Measurements from ENCODE around the gene AHNAK.
"Not testable (repeated sequence)": the region's sequence is repeated elsewhere in the genome, so short reads cannot be mapped to it uniquely, and the experiment has no call there.

Gene AHNAK

DNA sequence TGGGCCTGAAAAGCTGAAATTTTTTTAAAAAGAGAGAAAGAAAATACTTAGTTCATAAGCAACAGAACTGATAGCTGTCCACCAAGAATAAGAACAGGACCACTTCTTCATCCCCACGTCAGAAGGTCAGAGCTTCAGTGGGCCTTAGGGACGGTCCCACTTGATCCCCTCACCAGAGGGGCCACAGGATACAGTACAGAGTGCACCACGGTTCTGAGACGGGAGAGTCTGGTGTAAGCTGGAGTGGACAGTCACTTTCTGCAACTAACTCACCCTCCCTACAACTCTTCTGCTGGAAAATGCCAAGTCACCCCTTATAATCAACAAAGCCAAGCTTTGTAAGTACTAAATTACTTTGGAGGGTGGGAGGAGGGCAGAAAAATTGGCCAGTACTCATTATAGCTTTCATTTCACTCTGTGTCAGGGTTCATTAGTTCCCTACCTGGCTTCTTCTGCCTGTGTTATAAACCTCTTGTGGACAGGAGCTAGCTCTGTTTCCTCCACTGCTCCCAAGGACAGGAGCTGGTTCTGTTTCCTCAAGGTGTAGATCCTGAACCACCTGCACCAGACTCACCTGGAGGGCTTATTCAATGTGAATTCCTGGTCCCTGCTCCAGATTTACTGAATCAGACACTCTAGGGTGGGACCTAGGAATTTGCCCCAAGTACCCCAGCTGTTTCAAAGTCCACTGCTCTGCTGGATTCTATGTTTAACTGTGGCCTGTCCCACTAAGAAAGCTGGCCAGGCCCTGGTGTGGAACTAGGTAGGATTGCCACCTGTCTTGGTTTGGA lies 88.2 kb downstream of the AHNAK start:
- no peak for DNase-seq

DNA sequence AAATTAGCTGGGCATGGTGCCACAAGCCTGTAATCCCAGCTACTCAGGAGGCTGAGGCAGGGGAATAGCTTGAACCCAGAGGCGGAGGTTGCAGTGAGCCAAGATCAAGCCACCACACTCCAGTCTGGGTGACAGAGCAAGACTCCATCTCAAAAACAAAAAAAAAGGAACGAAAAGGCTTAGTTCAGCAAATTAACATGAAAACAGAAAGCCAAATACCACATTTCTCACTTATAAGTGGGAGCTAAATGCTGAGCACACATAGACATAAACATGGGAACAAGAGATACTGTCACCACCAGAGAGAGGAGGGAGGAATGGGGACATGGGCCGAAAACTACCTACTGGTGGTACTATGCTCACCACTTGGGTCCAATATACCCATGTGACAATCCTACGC lies 89.1 kb downstream of the AHNAK start:
- DNase-seq, result no peak

DNA sequence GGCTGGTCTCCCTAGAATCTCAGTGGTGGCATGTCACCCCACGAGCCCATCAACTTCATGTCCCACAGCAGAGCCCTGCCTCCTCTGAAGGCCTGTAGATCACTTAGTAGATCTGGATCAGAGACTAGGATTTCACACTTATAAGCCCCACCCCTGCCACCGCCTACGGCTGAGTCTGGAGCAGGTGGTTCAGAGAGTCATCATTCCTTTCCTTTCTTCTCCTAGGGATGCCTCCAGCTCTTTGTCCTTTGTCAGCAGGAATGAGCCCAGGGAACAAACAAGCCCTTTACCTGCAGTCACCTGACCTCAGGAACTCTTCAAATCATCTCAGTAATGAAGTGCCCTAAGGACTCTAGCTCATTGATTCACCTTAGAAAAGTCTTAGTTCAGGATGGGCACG lies 90.0 kb downstream of the AHNAK start:
- no peak for DNase-seq

DNA sequence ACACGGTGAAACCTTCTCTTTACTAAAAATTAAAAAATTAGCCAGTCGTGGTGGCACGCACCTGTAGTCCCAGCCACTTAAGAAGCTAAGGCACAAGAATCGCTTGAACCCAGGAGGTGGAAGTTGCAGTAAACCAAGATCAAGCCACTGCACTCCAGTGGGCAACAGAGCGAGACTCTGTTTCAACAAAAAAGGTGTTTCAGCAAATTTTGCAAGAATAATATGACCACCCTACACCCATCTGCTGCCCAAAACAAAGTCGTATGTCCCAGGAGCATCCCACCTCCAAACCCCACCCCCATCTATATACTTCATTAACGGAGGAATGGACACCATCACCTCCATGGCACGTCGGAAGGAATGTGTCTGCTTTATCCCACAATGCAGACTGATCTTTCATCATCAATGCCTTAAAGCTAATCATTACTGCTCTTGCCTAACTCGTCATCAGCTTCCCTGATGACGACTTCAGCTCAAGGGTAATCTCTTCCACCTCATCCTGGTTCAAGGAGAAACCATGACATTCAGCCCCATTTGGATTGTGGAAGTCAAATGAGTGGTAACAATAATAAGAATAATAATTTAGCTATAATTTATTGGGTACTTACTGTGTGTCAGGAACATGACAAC lies 93.7 kb downstream of the AHNAK start:
- DNase-seq, result no peak

DNA sequence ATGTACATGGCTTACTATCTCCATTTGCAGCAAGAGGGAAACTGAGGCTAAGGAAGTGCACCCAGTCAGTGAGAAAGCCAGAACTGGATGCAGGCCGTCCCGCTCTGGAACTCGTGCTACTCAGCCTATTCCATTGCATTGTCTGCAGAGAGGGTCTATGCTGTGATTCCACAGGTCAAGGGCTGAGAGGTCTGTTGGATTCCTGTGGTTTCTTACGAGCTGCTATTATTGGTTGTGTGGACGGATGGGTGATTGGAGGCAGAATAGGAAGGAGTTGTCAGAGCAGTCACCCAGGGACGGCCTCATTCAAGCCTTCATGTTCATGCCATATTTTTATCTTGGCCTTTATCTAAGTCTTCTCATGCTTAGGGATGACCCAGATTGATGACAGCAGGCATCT lies 94.3 kb downstream of the AHNAK start:
- DNase-seq, result no peak

DNA sequence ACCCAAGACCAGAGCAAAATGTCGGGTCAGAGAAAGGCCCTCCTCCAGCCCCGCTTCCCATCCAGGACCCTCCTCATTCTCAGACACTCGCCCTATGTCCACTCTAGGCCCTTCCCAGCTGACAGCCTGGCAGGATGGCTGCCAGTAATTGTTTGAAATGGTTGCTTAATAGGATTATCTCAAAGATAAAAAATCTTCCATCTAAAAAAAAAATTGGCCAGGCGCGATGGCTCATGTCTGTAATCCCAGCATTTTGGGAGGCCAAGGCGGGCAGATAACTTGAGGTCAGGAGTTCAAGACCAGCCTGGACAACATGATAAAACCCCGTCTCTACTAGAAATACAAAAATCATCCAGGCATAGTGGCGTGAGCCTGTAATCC lies 95.4 kb downstream of the AHNAK start:
- DNase-seq, result no peak

DNA sequence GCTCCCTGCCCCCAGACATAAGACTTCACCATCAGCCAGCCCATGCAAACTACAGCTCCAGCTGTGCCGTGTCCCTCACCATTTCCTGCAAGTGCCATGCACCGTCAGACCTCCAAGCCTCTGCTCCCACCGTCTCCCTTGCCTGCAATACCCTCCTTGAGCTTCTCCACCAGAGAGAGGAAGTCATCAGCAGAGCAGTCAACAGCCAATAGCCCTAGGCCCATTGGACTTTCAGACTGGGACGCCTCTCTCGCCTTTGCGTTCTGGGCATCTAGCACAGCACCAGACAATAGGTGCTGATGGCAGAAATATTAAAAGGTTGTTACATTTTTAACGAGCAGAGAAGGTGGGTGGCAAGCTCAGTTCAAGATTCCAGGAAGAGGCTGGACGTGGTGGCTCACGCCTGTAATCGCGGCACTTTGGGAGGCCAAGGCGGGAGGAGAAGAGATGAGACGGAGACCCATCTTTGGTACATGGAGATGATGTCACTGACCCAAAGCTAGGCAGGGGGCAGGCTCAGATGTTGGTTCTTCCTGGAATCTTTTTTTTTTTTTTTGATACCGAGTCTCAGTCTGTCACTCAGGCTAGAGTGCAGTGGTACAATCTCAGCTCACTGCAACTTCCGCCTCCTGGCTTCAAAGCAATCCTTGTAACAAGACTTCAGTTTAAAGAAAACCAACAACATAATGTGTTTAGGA lies 95.9 kb downstream of the AHNAK start:
- DNase-seq, result no peak

DNA sequence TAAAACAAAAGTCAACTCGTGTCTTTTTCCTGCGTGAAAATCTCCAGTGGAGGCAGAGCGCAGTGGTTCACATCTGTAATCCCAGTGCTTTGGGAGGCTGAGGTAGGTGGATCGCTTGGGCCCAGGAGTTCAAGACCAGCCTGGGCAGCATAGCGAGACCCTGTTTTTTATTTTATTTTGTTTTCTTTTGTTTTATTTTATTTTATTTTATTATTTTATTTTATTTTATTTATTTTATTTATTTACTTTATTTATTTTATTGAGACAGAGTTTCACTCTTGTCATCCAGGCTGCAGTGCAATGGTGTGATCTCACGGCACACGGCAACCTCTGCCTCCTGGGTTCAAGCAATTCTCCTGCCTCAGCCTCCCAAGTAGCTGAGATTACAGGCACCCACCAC lies 96.7 kb downstream of the AHNAK start:
- not testable (repeated sequence) for DNase-seq

DNA sequence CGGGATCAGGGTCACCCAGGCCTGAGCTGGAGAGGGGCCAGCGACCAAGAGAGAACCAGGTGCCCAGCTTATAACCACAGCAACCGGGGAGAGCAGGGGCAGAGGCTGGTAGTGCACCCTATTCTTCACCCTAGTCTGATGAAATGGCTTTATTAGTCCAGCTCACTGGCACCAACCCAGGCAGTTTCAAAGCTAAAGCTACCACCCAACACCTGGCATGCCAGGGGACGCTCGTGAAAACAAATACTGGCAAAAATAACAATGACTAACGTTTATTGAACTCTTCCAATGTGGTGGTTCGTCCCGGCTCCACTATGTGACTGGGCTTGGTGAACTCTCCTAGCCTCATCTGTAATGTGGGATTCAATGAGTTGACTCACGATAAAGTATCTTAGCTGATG lies 97.2 kb downstream of the AHNAK start:
- DNase-seq, result no peak

DNA sequence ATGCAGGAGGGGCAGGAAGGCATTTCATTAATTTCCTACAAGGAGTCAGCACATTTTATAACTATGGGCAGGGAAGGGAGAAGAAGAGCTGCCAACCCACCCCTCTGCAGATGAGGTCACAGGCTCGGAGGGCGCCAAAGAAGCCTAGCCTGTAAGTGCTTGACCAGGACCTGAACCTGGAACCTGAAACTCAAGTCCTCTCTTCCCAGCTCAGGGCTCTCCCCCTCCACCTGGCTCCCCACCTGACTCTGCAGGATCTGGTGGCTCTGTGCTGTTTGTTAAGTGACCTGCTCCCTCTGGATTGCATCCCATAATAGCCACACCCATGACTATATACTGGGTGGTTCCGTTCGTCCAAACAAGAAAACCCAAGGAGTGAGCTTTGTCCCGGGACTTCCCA lies 100.5 kb downstream of the AHNAK start:
- DNase-seq, result no peak

DNA sequence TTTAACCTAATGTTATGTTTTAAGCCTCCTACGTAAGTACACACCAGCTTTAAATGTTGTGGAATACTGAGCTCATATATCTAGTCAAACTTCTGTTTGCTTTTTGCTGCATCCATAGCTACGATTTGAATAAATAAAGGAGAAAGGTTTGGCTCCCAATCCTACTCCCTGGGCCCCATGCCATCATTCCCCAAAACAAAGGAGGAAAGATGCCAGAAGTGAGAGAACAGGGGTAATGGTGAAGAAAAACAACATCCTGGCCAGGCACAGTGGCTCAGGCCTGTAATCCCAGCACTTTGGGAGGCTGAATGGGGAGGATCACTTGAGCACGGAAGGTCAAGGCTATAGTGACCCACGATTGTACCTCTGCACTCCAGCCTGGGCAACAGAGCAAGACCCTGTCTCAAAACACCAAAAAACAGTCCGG lies 101.3 kb downstream of the AHNAK start:
- no peak for DNase-seq

DNA sequence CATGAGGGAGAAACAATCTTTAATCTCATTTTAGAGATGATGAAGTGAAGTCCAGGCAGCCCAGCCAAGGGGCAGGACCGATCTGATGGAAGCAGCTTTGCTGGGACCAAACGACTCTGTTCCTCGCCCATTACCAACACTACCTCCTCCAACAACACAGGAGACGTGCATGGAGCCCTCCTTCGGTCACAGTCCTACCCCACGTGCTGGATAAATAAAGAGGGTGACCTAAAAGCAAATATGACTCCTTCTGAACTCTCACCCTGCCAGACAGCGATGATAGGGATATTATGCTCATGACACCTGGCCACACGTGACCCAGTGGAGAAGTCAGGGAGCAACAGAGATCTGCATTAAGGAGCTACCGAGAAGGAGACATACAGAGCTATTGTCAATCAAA lies 101.8 kb downstream of the AHNAK start:
- DNase-seq, result no peak

DNA sequence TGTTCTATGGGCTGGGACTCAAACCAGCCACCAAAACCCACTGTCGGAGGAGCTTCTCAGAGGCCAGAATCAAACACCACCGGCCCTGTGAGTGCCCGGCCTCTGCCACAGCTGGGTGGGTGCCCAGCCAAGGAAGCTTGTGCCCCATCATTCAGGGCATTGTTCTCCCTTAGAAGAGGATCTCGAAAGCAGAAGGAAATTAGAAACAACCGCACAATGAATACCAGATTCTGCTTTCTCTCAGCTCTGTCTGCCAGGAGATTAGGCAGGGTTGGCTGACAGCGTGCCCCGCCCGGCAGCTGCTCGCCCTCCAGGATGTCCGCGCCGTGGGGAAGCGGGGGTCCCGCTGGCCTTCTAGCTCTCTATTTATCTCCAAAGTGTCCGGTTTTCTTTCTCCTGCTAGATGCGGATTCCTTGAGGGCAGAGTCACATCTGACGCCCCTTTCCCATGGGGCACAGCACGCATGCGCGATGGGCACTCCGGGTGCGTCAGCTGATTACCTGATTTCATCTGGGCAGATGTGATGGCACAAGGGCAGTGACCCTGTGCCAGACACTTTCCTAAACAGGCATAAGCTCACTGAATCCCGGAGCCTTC lies 102.3 kb downstream of the AHNAK start:
- DNase-seq, result peak; percentile 68

DNA sequence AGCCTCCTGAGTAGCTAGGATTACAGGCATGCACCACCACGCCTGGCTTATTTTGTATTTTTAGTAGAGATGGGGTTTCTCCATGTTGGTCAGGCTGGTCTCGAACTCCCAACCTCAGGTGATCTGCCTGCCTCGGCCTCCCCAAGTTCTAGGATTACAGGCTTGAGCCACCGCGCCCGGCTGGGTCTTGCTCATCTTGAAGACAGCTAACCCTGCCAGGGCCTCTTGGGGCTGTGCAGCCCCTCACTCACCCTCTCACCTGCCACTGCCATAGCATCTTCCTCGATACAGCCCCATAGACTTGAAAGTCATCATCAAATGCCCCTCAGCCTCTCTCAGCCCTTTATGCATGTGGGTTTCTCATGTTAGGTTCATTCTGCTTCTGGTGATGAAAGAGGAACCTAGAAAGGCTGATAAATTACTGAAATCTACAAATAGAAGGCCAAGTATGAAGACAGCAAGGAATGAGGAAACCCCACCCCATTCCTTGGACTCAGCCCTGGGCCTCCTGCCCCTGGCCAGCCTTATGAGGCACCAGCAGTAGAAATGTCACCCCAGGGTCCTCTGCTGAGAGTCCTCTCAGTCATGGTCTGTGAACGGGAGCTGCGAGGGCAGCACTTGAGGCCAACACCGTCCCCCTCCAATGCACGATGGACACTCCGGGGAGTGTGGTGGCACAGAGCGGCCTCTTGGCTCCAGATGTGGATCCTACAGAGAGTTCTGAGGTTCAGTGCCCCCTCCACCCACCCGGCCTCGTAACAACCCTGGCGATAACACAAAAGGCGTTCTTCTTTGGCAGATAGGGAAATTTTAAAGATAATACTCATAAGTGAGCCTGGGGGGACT lies 103.0 kb downstream of the AHNAK start:
- DNase-seq, result peak; percentile 51

DNA sequence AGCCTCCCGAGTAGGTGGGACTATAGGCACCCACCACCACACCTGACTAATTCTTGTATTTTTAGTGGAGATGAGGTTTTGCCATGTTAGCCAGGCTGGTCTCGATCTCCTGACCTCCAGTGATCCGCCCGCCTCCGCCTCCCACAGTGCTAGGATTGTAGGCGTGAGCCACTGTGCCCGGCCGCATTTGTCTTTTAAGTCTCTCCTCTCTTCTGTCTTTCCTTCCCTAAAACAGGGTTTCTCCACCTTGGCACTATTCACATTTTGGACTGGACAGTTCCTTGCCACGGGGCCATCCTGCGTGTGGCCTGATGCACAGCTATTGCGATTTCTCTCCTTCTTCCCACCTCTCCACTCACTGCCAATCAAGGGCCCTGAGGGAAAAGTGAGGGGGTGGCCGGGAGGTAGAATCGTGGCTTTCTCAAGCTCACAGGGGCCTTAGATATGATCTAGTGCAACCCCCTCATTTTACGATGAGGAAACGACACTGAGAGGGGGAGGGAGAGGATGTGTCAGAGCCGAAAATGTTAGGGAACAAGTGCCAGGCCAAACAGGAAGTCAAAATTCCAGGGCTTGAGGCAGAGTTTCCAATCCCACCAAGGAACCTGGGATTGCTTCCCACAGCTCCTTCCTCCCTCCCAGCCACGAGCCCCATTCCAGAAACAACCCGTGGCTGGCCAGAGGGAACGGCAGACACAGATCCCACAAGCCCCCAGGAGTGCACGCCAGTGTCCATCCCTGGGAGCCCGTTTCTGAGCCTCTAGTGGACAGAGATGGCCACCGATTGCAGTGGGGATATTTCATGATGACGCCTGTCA lies 106.6 kb downstream of the AHNAK start:
- DNase-seq, result peak; percentile 71

DNA sequence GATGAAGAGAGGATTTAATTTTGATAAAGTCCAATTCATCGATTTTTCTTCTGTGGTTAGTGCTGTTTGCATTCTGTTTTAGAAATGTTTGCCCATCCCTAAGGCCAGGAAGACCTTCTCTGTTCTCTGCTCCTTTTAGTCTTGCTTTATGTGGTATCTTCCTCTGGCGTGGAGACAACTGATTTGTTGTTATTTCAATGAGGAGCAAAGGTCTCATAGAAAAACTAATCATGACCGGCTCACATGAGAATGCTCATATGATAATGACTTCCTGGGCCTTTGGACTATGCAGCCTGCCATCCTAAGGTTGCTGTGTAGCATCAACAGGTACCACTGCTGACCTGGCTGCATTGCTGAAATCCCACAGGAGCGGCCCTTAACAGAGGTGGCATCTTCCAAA lies 108.0 kb downstream of the AHNAK start:
- DNase-seq, result no peak

DNA sequence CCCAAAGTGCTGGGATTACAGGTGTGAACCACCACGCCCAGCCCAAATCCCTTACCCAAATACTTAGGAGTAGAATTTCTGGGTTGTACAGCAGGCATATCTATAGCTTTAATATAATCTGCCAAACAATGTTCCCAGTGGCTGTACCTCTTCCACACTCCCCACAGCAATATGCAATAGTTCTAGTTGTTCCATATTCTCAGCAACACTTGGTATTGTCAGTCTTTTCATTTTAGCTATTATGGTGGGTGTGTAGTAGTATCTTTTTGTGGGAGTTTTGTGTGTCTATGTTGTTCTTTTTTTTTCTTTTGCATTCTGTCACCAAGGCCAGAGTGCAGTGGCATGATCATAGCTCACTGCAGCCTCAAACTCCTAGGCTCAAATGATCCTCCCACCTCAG lies 109.0 kb downstream of the AHNAK start:
- no peak for DNase-seq

DNA sequence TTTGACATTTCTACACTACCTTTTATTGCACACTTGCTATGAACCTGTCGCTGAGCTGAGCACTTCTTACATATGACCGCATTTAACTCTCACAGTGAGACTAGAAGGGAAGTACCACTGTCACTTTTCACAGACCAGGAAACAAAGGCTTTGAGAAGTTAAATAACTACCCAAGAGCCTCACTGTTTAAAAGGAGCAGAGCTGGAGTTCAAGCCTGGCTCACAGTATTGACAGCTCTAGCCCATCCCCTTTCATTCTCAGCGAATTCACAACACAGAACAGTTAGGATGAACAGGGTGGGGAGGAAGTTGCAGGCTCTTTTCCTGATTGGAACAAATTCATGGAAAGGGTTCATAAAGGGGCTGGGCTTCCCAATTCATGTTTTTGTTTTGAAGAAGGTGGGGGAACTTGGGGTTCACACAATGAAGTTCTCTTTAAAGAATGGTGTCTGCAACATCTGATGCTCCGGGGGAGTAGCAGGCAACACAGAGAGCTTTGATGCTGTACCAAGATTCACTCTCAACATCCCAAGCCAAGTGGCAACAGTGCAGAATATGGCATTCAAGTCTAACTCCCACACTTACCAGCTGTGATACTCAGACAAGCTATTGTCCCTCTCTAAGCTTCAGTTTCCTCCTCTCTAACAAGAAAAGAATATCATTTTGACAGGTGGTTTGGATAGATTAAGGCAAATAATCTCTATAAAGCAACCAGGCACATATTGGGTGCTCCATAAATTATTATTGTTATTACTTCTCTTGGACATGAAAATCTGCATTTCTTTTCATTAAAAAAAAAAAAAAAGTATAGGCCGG lies 110.6 kb downstream of the AHNAK start:
- no peak for DNase-seq

DNA sequence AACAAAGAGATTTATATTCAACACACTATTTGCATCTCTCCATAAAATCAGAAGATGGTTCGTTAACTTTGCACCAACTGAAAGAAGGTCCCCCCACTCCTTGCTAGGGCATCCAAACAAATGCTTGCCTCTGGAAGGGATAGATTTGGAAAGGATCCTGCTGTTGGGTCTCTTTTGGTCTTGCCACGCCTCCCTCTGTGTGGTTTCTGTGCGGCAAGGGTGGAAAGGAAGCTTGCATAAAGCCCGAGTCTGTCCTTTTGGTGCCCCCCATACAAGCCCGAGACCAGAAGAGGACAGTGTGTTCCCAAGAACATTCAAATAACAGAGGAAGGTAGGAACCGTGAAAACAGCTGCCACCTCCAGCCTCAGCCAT lies 112.7 kb downstream of the AHNAK start:
- DNase-seq, result no peak

DNA sequence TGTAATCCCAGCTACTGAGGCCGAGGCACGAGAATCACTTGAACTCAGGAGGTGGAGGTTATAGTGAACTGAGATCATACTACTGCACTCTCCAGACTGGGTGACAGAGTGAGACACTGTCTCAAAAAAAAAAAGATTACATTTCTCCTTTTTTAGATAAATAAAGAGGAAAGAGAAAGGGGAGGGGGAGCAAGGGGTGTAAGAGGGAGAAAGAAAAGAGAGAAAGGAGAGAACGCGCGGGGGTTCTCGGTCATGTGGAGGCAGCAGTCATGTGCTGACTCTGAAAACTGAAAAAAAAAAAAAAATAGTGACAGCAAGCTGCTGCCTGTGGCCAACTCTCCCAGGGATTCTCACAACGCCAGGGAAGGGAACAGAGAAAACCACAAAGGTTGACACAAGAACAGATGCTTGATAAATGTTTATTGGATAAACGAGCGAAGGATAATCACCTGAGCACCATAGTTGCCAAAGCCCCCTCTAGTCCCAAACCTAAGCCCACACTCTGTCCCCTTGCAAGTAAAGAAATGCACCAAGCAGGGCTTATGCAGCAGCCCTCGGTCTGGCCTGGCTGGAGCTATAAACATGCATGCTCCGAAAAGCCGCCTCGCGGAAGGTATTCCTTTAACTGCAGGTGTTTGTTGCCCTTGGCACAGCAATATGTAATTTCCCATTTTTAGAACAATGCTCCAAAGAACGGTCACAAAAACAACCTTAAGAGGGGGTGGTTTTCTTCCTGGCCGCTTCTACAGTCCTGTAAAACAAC lies 113.3 kb downstream of the AHNAK start:
- DNase-seq, result no peak
